Liver (tissue), 3 donors: ENCODE measurements around the gene RANBP3.

Source experiments
- ATF3 ChIP-seq: IDR thresholded peaks from 2 replicates; pipeline ENCODE4 v1.6.1; 2016; ENCODE audit warnings: antibody characterized with exemption
- CTCF ChIP-seq: fragments of 150-350 bp; IDR thresholded peaks from 2 replicates; pipeline ENCODE4 v1.5.1; 2017; ENCODE audit warnings: improper control_type of control experiment, low read depth, low read length; ENCODE audit not compliant: missing input control
- EGR1 ChIP-seq, 2 donors: IDR thresholded peaks; 2 replicates each; pipeline ENCODE4 v1.6.1; 2016 to 2018; ENCODE audit warnings: antibody characterized with exemption in 2 of 2, low read depth in 2 of 2
- FOXA1 ChIP-seq: IDR thresholded peaks from 2 replicates; pipeline ENCODE4 v1.6.1; 2016; ENCODE audit warnings: antibody characterized with exemption
- GABPA ChIP-seq, 2 donors: IDR thresholded peaks in 1 of 2; conservative IDR thresholded peaks in 1 of 2; 2 replicates each; pipeline ENCODE4 v1.6.1; 2016; ENCODE audit warnings: antibody characterized with exemption in 2 of 2, mild to moderate bottlenecking in 1 of 2, moderate library complexity in 1 of 2
- HNF4A ChIP-seq, 2 donors: conservative IDR thresholded peaks; 2 replicates each; pipeline ENCODE4 v1.6.1; 2016; ENCODE audit warnings: antibody characterized with exemption in 2 of 2, mild to moderate bottlenecking in 2 of 2
- JUND ChIP-seq, 2 donors: IDR thresholded peaks; 2 replicates each; pipeline ENCODE4 v1.6.1; 2016; ENCODE audit warnings: antibody characterized with exemption in 2 of 2
- MAX ChIP-seq: IDR thresholded peaks from 2 replicates; pipeline ENCODE4 v1.6.1; 2016; ENCODE audit warnings: antibody characterized with exemption
- RAD21 ChIP-seq, 2 donors: IDR thresholded peaks; 2 replicates each; pipeline ENCODE4 v1.6.1; 2016; ENCODE audit warnings: antibody characterized with exemption in 2 of 2, mild to moderate bottlenecking in 2 of 2
- REST ChIP-seq: IDR thresholded peaks from 2 replicates; pipeline ENCODE4 v1.6.1; 2016; ENCODE audit warnings: antibody characterized with exemption, mild to moderate bottlenecking
- SP1 ChIP-seq: IDR thresholded peaks from 2 replicates; pipeline ENCODE4 v1.6.1; 2018; ENCODE audit warnings: antibody characterized with exemption, mild to moderate bottlenecking
- YY1 ChIP-seq: IDR thresholded peaks from 2 replicates; pipeline ENCODE4 v1.6.1; 2016; ENCODE audit warnings: antibody characterized with exemption, mild to moderate bottlenecking
- ZBTB33 ChIP-seq: IDR thresholded peaks from 2 replicates; pipeline ENCODE4 v1.6.1; 2016; ENCODE audit warnings: antibody characterized with exemption
- donor health status: healthy.
- donor health status: healthy.

GRCh38 chr19:5937550-5937949 lies 40.4 kb downstream of the RANBP3 start:
- no peak for TF ChIP-seq GABPA (IDR thresholded peaks at IDR 0.05 in 1 of 2, conservative IDR thresholded peaks at IDR 0.05 in 1 of 2)
- no peak for TF ChIP-seq CTCF
- no peak for TF ChIP-seq MAX
- TF ChIP-seq RAD21 (IDR thresholded peaks at IDR 0.05): no peak
- TF ChIP-seq REST: no peak
- no peak for TF ChIP-seq ATF3
- no peak for TF ChIP-seq HNF4A (conservative IDR thresholded peaks at IDR 0.05)
- TF ChIP-seq ZBTB33: no peak
- no peak for TF ChIP-seq JUND (IDR thresholded peaks at IDR 0.05)
- no peak for TF ChIP-seq SP1
- TF ChIP-seq EGR1 (IDR thresholded peaks at IDR 0.05; ENCODE audit: low read depth in 2 of 2): no peak
- TF ChIP-seq FOXA1: no peak
- no peak for TF ChIP-seq YY1
